ENCODE data around the gene PBRM1.

- TF ChIP-seq EP300 (IDR thresholded peaks at IDR 0.05; ENCODE audit: low read depth) (no peak), CTCF (IDR thresholded peaks at IDR 0.05) (no peak), POLR2A (IDR thresholded peaks at IDR 0.05) (no peak)
These were observed 34.1 kb downstream of the PBRM1 start for GRCh38 chr3:52651592-52651991.
